Caco-2 (cell line): ENCODE data around the gene ABO. TPM values are rescaled to one million over a fixed set of nuclear protein-coding genes. Genes with fewer than 3 reads are reported as not detected.
A peak's percentile ranks its signal among the peaks of the same experiment; 100 is the strongest.
"Not testable (repeated sequence)": the region's sequence is repeated elsewhere in the genome, so short reads cannot be mapped to it uniquely, and the experiment has no call there.

Source experiments
- BruUV-seq: library from RNA; stranded (reverse); fragments of 400-500 nt; replicated peaks from 2 replicates; lab custom pipeline; 2021; lab: Mats Ljungman, UMichigan
- CTCF ChIA-PET: fragments of 300-600 bp; sonication (Branson Sonifier 250); formaldehyde crosslinking; loops from one replicate; lab custom pipeline; 2022; ENCODE audit warnings: antibody characterized with exemption; lab: Charles Lee
- POLR2A ChIA-PET: fragments of 300-600 bp; sonication (Branson Sonifier 250); formaldehyde crosslinking; loops from one replicate; lab custom pipeline; 2022; ENCODE audit warnings: antibody characterized with exemption; lab: Charles Lee
- DNase-seq, 2 experiments: peaks; one replicate each; pipeline versions ENCODE4 v3.0.0 to v3.0.0-alpha.2; 2020 to 2022
- H3K27me3 ChIP-seq: replicated peaks from 2 replicates; pipeline ENCODE4 v1.6.0; 2011; ENCODE audit warnings: low read length; ENCODE audit not compliant: control insufficient read depth, insufficient read depth
- H3K36me3 ChIP-seq: 2 replicates; pipeline ENCODE4 v1.5.1; 2011; ENCODE audit warnings: low read length; ENCODE audit not compliant: control insufficient read depth, insufficient read depth
- H3K4me1 ChIP-seq: fragments of 250-450 bp; sonication (Bioruptor Pico); 2 replicates; pipeline ENCODE4 v1.5.1; 2020; ENCODE audit warnings: mild to moderate bottlenecking
- H3K4me3 ChIP-seq: 2 replicates; pipeline ENCODE4 v1.5.1; 2011; ENCODE audit warnings: low read depth, mild to moderate bottlenecking, control low read depth, low read length
- H3K9me3 ChIP-seq: fragments of 250-450 bp; sonication (Bioruptor Pico); 2 replicates; pipeline ENCODE4 v1.5.1; 2020; ENCODE audit warnings: mild to moderate bottlenecking, moderate library complexity
- H3K27ac Mint-ChIP-seq: one replicate; pipeline ENCODE4 v1.8.0; 2022; ENCODE audit warnings: mixed read lengths; ENCODE audit not compliant: unreplicated experiment
- H3K27me3 Mint-ChIP-seq: one replicate; pipeline ENCODE4 v1.8.0; 2022; ENCODE audit warnings: mixed read lengths; ENCODE audit not compliant: insufficient read depth, unreplicated experiment
- H3K36me3 Mint-ChIP-seq: one replicate; pipeline ENCODE4 v1.8.0; 2022; ENCODE audit warnings: mild to moderate bottlenecking, mixed read lengths; ENCODE audit not compliant: insufficient read depth, unreplicated experiment
- H3K4me1 Mint-ChIP-seq: one replicate; pipeline ENCODE4 v1.8.0; 2022; ENCODE audit warnings: low read depth, mixed read lengths; ENCODE audit not compliant: unreplicated experiment
- H3K4me3 Mint-ChIP-seq: one replicate; pipeline ENCODE4 v1.8.0; 2022; ENCODE audit warnings: mild to moderate bottlenecking, moderate library complexity, mixed read lengths; ENCODE audit not compliant: unreplicated experiment
- H3K9me3 Mint-ChIP-seq: one replicate; pipeline ENCODE4 v1.8.0; 2022; ENCODE audit warnings: mixed read lengths; ENCODE audit not compliant: unreplicated experiment
- CTCF ChIP-seq, 2 experiments: fragments of 200-600 bp in 1 of 2; IDR thresholded peaks; 1 replicate in 1 of 2; 2 replicates in 1 of 2; pipeline versions ENCODE4 v1.5.1 to v1.8.0; 2011 to 2022; ENCODE audit warnings: antibody characterized with exemption in 1 of 2, control low read depth in 1 of 2, inconsistent platforms in 1 of 2, low read depth in 1 of 2, low read length in 1 of 2, mild to moderate bottlenecking in 1 of 2, moderate library complexity in 1 of 2; ENCODE audit not compliant: insufficient read depth in 1 of 2, severe bottlenecking in 1 of 2, unreplicated experiment in 1 of 2
- intact Hi-C: fragments of 100-400 bp; cut with micrococcal nuclease; formaldehyde crosslinking; loops from one replicate; pipeline ENCODE4 v1.10.0; 2022; ENCODE audit not compliant: unreplicated experiment
- total RNA-seq: library from RNA; stranded (reverse); gene quantifications from 2 replicates; pipeline ENCODE4 v1.2.3, GENCODE V29; 2022

Gene ABO
- total RNA-seq, 1 experiment from 2014 or later = not detected

- Mint-ChIP-seq H3K9me3 (peaks cover 9% of the 10 kb centered on the region), H3K27me3 (no peaks in the 10 kb centered on the region), H3K36me3 (no peaks in the 10 kb centered on the region), H3K27ac (no peak overlapping the region), H3K4me1 (no peaks in the 10 kb centered on the region), H3K4me3 (no peak overlapping the region)
- CTCF ChIA-PET = no interaction called here
- POLR2A ChIA-PET = no interaction called here
- H3K4me3 ChIP-seq = no peak overlapping the region
- DNase-seq = peak in 1 of 2 experiments; percentile 29
- H3K9me3 ChIP-seq = peaks cover 1% of the 10 kb centered on the region; the same call in 1 of the 2 replicates
- intact Hi-C loops = no loop called here
- no peaks in the 10 kb centered on the region for H3K36me3 ChIP-seq
- H3K4me1 ChIP-seq = no peaks in the 10 kb centered on the region
- BruUV-seq = no TSS peak
- no peak for TF ChIP-seq CTCF (IDR thresholded peaks at IDR 0.05; ENCODE audit: insufficient read depth in 1 of 2, low read depth in 1 of 2, low read length in 1 of 2, severe bottlenecking in 1 of 2, unreplicated experiment in 1 of 2)
- H3K27me3 ChIP-seq = no peaks in the 10 kb centered on the region
Observed at GRCh38 chr9:133304158-133304470, 29.1 kb upstream of the ABO start.

- intact Hi-C loops = no loop called here
- CTCF ChIA-PET = no interaction called here
- Histone ChIP-seq H3K9me3 (no peaks in the 10 kb centered on the region), H3K4me3 (no peak overlapping the region), H3K36me3 (no peaks in the 10 kb centered on the region), H3K27me3 (no peaks in the 10 kb centered on the region), H3K4me1 (no peaks in the 10 kb centered on the region)
- no TSS peak for BruUV-seq
- Mint-ChIP-seq H3K27ac (no peak overlapping the region), H3K4me3 (no peak overlapping the region), H3K36me3 (no peaks in the 10 kb centered on the region), H3K27me3 (no peaks in the 10 kb centered on the region), H3K4me1 (no peaks in the 10 kb centered on the region), H3K9me3 (peaks cover 3% of the 10 kb centered on the region)
- DNase-seq = peak in 1 of 2 experiments; percentile 32
- POLR2A ChIA-PET = no interaction called here
- no peak for TF ChIP-seq CTCF (IDR thresholded peaks at IDR 0.05; ENCODE audit: insufficient read depth in 1 of 2, low read depth in 1 of 2, low read length in 1 of 2, severe bottlenecking in 1 of 2, unreplicated experiment in 1 of 2)
Observed at GRCh38 chr9:133303266-133304157, 28.5 kb upstream of the ABO start.

- Mint-ChIP-seq H3K36me3 (no peaks in the 10 kb centered on the region), H3K27ac (no peak overlapping the region), H3K27me3 (no peaks in the 10 kb centered on the region), H3K4me1 (no peaks in the 10 kb centered on the region), H3K4me3 (no peak overlapping the region), H3K9me3 (no peaks in the 10 kb centered on the region)
- intact Hi-C loops = no loop called here
- ChIA-PET POLR2A (no interaction called here), CTCF (no interaction called here)
- Histone ChIP-seq H3K36me3 (no peaks in the 10 kb centered on the region), H3K4me1 (no peaks in the 10 kb centered on the region), H3K27me3 (no peaks in the 10 kb centered on the region), H3K9me3 (no peaks in the 10 kb centered on the region), H3K4me3 (no peak overlapping the region)
- no peak for TF ChIP-seq CTCF (IDR thresholded peaks at IDR 0.05; ENCODE audit: insufficient read depth in 1 of 2, low read depth in 1 of 2, low read length in 1 of 2, severe bottlenecking in 1 of 2, unreplicated experiment in 1 of 2)
- no TSS peak for BruUV-seq
- DNase-seq = peak in 1 of 2 experiments; percentile 8
Observed at GRCh38 chr9:133301253-133302230, 26.5 kb upstream of the ABO start.

- H3K4me3 Mint-ChIP-seq, H3K36me3 ChIP-seq, H3K27me3 Mint-ChIP-seq, POLR2A ChIA-PET, H3K4me1 ChIP-seq, H3K27me3 ChIP-seq, BruUV-seq, H3K9me3 Mint-ChIP-seq, H3K27ac Mint-ChIP-seq, H3K9me3 ChIP-seq, intact Hi-C loops, H3K4me3 ChIP-seq, H3K36me3 Mint-ChIP-seq, H3K4me1 Mint-ChIP-seq: not testable (repeated sequence)
- peak in 1 of 2 experiments; percentile 2 for DNase-seq
- CTCF ChIA-PET = interaction anchor here (0.6 kb wide), 1 partner anchor 74 kb away, joined by 5 read pairs; no protein-coding TSS in a partner anchor
Observed at GRCh38 chr9:133299996-133300395, 25.0 kb upstream of the ABO start.
